Heart left ventricle (tissue), 16 donors: Measurements from ENCODE around the gene CDKN1C. TPM values are rescaled to one million over a fixed set of nuclear protein-coding genes. Genes with fewer than 3 reads are reported as not detected.

Experiments used
- ATAC-seq, 4 donors: fragments of 200-7000 bp; cut with Tn5 transposase; one replicate each; pipeline ENCODE4 v1.9.1; 2020 to 2022; ENCODE audit warnings: moderate library complexity in 4 of 4, mild to moderate bottlenecking in 3 of 4, moderate number of reproducible peaks in 1 of 4
- DNase-seq, 5 donors: peaks; one replicate each; pipeline ENCODE4 v3.0.0-alpha.2; 2020
- H3K27ac ChIP-seq, 12 donors: fragments of 200-600 bp; sonication (generic) in 4 of 12; one replicate each; pipeline versions ENCODE4 v1.5.0 to v1.8.0; 2016 to 2022; ENCODE audit warnings: mild to moderate bottlenecking in 2 of 12
- H3K27me3 ChIP-seq, 9 donors: fragments of 200-600 bp; sonication (generic) in 2 of 9; one replicate each; pipeline versions ENCODE4 v1.5.1 to v1.8.0; 2016 to 2022; ENCODE audit warnings: mild to moderate bottlenecking in 3 of 9
- H3K36me3 ChIP-seq, 9 donors: fragments of 200-600 bp; sonication (generic) in 2 of 9; one replicate each; pipeline versions ENCODE4 v1.5.0 to v1.8.0; 2018 to 2022; ENCODE audit warnings: mild to moderate bottlenecking in 2 of 9
- H3K4me1 ChIP-seq, 12 donors: fragments of 200-600 bp; sonication (generic) in 4 of 12; one replicate each; pipeline versions ENCODE4 v1.5.0 to v1.8.0; 2016 to 2022; ENCODE audit warnings: mild to moderate bottlenecking in 3 of 12
- H3K4me3 ChIP-seq, 12 donors: fragments of 200-600 bp; sonication (generic) in 4 of 12; one replicate each; pipeline versions ENCODE4 v1.5.0 to v1.8.0; 2017 to 2022; ENCODE audit warnings: mild to moderate bottlenecking in 9 of 12, moderate library complexity in 4 of 12
- H3K9me3 ChIP-seq, 12 donors: fragments of 200-600 bp; sonication (generic) in 4 of 12; one replicate each; pipeline versions ENCODE4 v1.5.0 to v1.8.0; 2016 to 2022; ENCODE audit warnings: mild to moderate bottlenecking in 1 of 12
- POLR2A ChIP-seq, 2 donors: fragments of 450-650 bp; IDR thresholded peaks; one replicate each; pipeline ENCODE4 v1.6.1; 2017; ENCODE audit warnings: antibody characterized with exemption in 2 of 2, mild to moderate bottlenecking in 2 of 2, moderate library complexity in 2 of 2
- WGBS, 4 donors: extraction: QIAGEN DNeasy Blood & Tissue Kit in 2 of 4; methylation state at CpG; one replicate each; pipeline versions ENCODE4 v1.1.5 to v1.1.7; 2013 to 2018; 5-methylcytosine and 5-hydroxymethylcytosine counted together
- intact Hi-C, 10 donors: fragments of 100-400 bp; cut with DNase I; formaldehyde crosslinking; loops; one replicate each; pipeline versions ENCODE4 v1.11.1 to v1.14.2; 2022
- polyA plus RNA-seq, 2 donors: library from polyadenylated mRNA; stranded (reverse); fragments of 200-250 nt; gene quantifications; one replicate each; pipeline ENCODE4 v1.2.3, GENCODE V29; 2013
- total RNA-seq, 9 donors: library from RNA; depleted of rRNA in 2 of 9; stranded (reverse); fragments of >200 nt in 2 of 9; fragmentation: NEBNext Ultra II Directional in 3 of 9; extraction: Animal tissue kit (Norgen Biotek cat#: 25700) in 3 of 9; gene quantifications; one replicate each; pipeline versions ENCODE4 v1.1.0 to v1.2.4, GENCODE V29; 2016 to 2023
- TF ChIP-seq, protein P1 (sequence below), 12 donors: fragments of 200-600 bp; sonication (generic) in 4 of 12; IDR thresholded peaks; one replicate each; pipeline versions ENCODE4 v1.5.0 to v1.8.0; 2018 to 2022; ENCODE audit warnings: antibody characterized with exemption in 12 of 12, mild to moderate bottlenecking in 5 of 12
- donor health status: ischemic (EF 13 %, LVEDD 7.1; RV severe dilation, severe dysfunction).
- donor health status: healthy with polysubstance abuse.
- donor health status: DM: no; HTN: yes; CAD: no.
- donor health status: DM: no; HTN: no; CAD: no.
- donor health status: ischemic (EF 25% LVEDD 6.9; RV normal size, moderate dysfunction).
- donor health status: ischemic (EF 25% LVEDD 5.7; RV mildly dilated, moderate dysfunction).
- donor health status: healthy.
- donor health status: DM: yes; HTN: yes; CAD: no.
- donor health status: ischemic (EF 35%, LVEDD 5.7; RV mildly dilated, moderate dysfunction).
- donor health status: nonischemic (EF 11% LVEDD 7.7; RV severe dilation, severe dysfunction).
- donor health status: DM: yes; HTN: yes; CAD: no.
- donor health status: PGD.
- donor health status: ischemic (EF 29% LVEDD 5.4; RV normal size, mild dysfunction).
- donor health status: nonischemic (EF 23%, LVEDD 6.1; RV moderate dilation, normal function).

The CDKN1C gene
- total and polyA plus RNA-seq, 11 donors: 18.8 to 42.5 (median 33.4) TPM

DNA sequence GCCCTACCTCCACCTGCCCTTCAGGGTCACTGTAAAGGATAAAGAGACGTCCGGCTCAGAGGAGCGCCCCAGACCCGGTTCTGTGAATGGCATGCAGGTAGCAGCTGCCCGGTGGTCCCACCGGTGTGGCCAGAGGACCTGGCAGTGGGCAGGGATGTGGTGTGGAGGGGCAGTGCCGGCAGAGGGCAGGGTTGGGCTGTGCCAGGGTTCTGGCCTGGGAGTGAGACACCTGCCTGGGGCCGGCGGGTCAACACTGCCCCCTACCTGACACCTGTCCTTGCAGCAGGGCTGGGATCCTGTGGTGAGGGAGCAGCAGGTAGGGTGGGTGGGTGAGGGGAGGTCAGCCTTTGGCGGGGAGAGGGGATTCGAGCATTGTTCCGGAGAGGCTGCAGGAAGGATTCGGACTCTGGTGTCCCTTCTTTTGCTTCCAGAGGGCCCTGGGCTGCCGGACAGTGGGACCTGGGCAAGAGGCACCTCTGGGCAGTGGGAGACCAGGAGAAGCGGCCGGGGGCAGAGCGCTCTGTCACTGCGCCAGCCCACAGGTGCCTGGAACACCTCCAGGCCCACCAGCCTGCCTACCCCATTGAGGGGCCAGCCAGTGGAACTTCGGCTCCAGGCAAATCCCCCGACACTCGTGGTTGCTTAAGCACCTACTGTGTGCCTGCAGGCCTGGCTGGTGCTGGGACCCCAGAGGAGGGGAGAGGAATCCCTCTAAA lies 45.3 kb upstream of the CDKN1C start:
- ATAC-seq (peak; percentile 40 to 73 (median 49)), DNase-seq (peak; percentile 43 to 81 (median 66))
- peak overlapping the region in 1 of 12 donors; percentile 73 for H3K27ac ChIP-seq
- H3K36me3 ChIP-seq: no peaks in the 10 kb centered on the region
- peaks cover 7 to 43% (median 25%) of the 10 kb centered on the region in 9 donors for H3K27me3 ChIP-seq
- H3K4me1 ChIP-seq: peaks cover 4 to 44% (median 17%) of the 10 kb centered on the region in 12 donors
- 36 to 55% (median 42%) methylated on average over 15 to 21 of the region's 21 CpGs for WGBS, 4 donors
- intact Hi-C loops: no loop called here
- no peak for TF ChIP-seq POLR2A (IDR thresholded peaks at IDR 0.05)
- TF ChIP-seq, protein P1, sequence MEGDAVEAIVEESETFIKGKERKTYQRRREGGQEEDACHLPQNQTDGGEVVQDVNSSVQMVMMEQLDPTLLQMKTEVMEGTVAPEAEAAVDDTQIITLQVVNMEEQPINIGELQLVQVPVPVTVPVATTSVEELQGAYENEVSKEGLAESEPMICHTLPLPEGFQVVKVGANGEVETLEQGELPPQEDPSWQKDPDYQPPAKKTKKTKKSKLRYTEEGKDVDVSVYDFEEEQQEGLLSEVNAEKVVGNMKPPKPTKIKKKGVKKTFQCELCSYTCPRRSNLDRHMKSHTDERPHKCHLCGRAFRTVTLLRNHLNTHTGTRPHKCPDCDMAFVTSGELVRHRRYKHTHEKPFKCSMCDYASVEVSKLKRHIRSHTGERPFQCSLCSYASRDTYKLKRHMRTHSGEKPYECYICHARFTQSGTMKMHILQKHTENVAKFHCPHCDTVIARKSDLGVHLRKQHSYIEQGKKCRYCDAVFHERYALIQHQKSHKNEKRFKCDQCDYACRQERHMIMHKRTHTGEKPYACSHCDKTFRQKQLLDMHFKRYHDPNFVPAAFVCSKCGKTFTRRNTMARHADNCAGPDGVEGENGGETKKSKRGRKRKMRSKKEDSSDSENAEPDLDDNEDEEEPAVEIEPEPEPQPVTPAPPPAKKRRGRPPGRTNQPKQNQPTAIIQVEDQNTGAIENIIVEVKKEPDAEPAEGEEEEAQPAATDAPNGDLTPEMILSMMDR (IDR thresholded peaks at IDR 0.05): peak; percentile 35 to 63 (median 43)
- peak overlapping the region in 10 of 12 donors; percentile 46 to 65 (median 52) for H3K4me3 ChIP-seq
- no peaks in the 10 kb centered on the region for H3K9me3 ChIP-seq

DNA sequence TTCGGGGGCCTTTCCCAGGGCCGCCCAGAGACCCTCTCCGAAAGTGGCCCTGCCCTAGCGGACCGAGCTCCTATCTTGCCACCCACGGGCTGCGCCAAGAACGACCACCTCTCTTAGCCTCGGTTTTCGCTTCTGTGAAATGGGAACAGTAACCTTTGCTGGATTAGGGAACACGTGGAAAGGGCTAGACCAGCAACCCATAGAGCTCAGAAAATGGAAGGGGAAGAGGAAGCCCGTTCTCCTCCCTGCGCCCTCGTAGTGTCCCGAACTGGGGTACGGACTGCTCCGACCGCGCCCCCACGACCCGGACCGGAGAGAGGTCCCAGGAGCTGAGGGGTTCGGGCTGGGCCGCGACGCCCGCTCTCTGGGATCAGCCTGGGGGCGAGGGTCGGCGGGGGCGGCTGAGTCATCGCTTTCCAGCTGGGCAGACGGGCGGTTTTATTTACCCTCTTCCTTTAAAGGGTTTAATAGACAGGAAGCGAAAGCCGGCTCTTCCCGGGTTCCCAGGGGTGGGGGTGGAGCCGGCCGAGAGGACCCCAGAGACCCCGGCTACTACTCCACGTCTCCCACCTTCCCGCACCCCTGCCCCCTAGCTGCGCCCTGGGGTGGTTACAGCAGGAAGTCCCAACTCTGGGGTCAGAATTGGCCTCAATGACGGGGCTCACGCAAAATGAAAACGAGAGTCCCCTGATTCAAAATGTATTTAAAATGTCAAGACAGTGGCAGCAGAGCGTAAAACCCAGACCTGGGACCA lies 44.6 kb upstream of the CDKN1C start:
- intact Hi-C loops: no loop called here
- TF ChIP-seq, protein P1 (IDR thresholded peaks at IDR 0.05): peak in 3 of 12 donors; percentile 40 to 48 (median 47)
- TF ChIP-seq POLR2A (IDR thresholded peaks at IDR 0.05): no peak
- ATAC-seq (peak in 3 of 4 donors; percentile 1 to 18 (median 15)), DNase-seq (peak in 3 of 5 donors; percentile 36 to 61 (median 38))
- H3K9me3 ChIP-seq: no peaks in the 10 kb centered on the region
- peaks cover 7 to 43% (median 25%) of the 10 kb centered on the region in 9 donors for H3K27me3 ChIP-seq
- H3K4me1 ChIP-seq: peaks cover 4 to 44% (median 17%) of the 10 kb centered on the region in 12 donors
- H3K36me3 ChIP-seq: no peaks in the 10 kb centered on the region
- H3K27ac ChIP-seq: peak overlapping the region in 1 of 12 donors; percentile 73
- H3K4me3 ChIP-seq: peak overlapping the region; percentile 22 to 65 (median 50)
- WGBS, 4 donors: 6 to 9% (median 7%) methylated on average over 36 to 47 of the region's 47 CpGs

DNA sequence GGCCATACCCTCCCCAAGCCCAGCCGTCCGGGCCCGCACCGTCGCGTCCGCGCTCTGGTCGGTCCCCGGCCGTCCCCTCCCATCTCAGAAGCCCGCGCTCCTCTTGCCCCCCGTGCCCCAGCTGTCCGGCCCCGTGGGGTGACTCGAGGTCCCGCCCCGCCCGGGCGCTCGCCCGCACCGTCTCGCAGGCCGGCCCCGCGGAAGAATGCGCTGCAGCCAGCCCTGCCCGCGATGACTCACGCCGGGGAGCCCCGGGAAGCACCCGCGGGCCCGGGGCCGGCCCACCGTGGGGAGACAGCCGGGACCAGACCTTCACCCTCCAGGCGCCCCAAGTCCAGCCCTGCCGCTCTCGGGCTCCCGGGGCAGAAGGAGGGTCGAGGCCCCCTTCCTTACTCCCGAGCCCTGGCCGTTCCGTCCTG lies 44.0 kb upstream of the CDKN1C start:
- ATAC-seq: peak in 2 of 4 donors; percentile 16 to 60
- Histone ChIP-seq H3K4me3 (peak overlapping the region; percentile 36 to 65 (median 50)), H3K4me1 (peaks cover 4 to 44% (median 17%) of the 10 kb centered on the region in 12 donors), H3K27ac (peak overlapping the region in 1 of 12 donors; percentile 73), H3K9me3 (no peaks in the 10 kb centered on the region), H3K36me3 (no peaks in the 10 kb centered on the region), H3K27me3 (peaks cover 7 to 43% (median 25%) of the 10 kb centered on the region in 9 donors)
- intact Hi-C loops: no loop called here
- peak in 3 of 5 donors; percentile 51 to 76 (median 68) for DNase-seq
- TF ChIP-seq POLR2A (IDR thresholded peaks at IDR 0.05): no peak
- TF ChIP-seq, protein P1 (IDR thresholded peaks at IDR 0.05): no peak
- WGBS, 4 donors: 1 to 3% (median 2%) methylated on average over 36 to 48 of the region's 48 CpGs
